Esophagus squamous epithelium (tissue), 5 donors: ENCODE results near the gene VGLL4. TPM values are rescaled to one million over a fixed set of nuclear protein-coding genes. Genes with fewer than 3 reads are reported as not detected.

Experiments
- DNase-seq: peaks from one replicate; lab custom pipeline; 2025; lab: John Stamatoyannopoulos, UW
- H3K27ac ChIP-seq, 4 donors: fragments of 200-600 bp; sonication (generic); one replicate each; pipeline ENCODE4 v1.5.1; 2016 to 2019; ENCODE audit warnings: mild to moderate bottlenecking in 1 of 4
- H3K27me3 ChIP-seq, 4 donors: fragments of 200-600 bp; sonication (generic); 1 replicate in 3 of 4; 2 replicates in 1 of 4; pipeline versions ENCODE4 v1.5.1 to v1.6.0; 2017 to 2021; ENCODE audit warnings: antibody characterized with exemption in 1 of 4
- H3K36me3 ChIP-seq, 3 donors: fragments of 200-600 bp; sonication (generic); one replicate each; pipeline ENCODE4 v1.5.1; 2016 to 2019
- H3K4me1 ChIP-seq, 3 donors: fragments of 200-600 bp; sonication (generic); one replicate each; pipeline ENCODE4 v1.5.1; 2017 to 2019
- H3K4me3 ChIP-seq, 4 donors: fragments of 200-600 bp; sonication (generic); 1 replicate in 3 of 4; 2 replicates in 1 of 4; pipeline ENCODE4 v1.5.1; 2016 to 2019; ENCODE audit warnings: mild to moderate bottlenecking in 2 of 4, moderate library complexity in 1 of 4
- H3K9me3 ChIP-seq, 3 donors: fragments of 200-600 bp; sonication (generic); one replicate each; pipeline ENCODE4 v1.5.1; 2016 to 2019
- POLR2A ChIP-seq, 4 donors: fragments of 450-650 bp; IDR thresholded peaks; one replicate each; pipeline ENCODE4 v1.6.1; 2017; ENCODE audit warnings: antibody characterized with exemption in 4 of 4, mild to moderate bottlenecking in 4 of 4, moderate library complexity in 3 of 4
- WGBS, 2 donors: methylation state at CpG; one replicate each; pipeline ENCODE4 v1.1.5; 2018; 5-methylcytosine and 5-hydroxymethylcytosine counted together
- intact Hi-C: fragments of 100-400 bp; cut with DNase I; formaldehyde crosslinking; loops from one replicate; pipeline ENCODE4 v1.15.0; 2022
- total RNA-seq, 4 donors: library from RNA; depleted of rRNA; stranded (reverse); fragments of >200 nt; gene quantifications; one replicate each; pipeline ENCODE4 v1.1.0, GENCODE V29; 2016
- TF ChIP-seq, protein P1 (sequence below), 6 experiments: fragments of 450-650 bp in 4 of 6; fragments of 200-600 bp in 2 of 6; sonication (generic) in 2 of 6; IDR thresholded peaks; one replicate each; pipeline ENCODE4 v1.5.1; 2016 to 2019; ENCODE audit warnings: antibody characterized with exemption in 6 of 6, mild to moderate bottlenecking in 4 of 6, moderate library complexity in 4 of 6
- donor health status: DM: yes; HTN: yes; CAD: no.

VGLL4 gene
- total RNA-seq, 4 donors from 2014 or later, result 31.8 to 50.0 (median 44.5) TPM

DNA sequence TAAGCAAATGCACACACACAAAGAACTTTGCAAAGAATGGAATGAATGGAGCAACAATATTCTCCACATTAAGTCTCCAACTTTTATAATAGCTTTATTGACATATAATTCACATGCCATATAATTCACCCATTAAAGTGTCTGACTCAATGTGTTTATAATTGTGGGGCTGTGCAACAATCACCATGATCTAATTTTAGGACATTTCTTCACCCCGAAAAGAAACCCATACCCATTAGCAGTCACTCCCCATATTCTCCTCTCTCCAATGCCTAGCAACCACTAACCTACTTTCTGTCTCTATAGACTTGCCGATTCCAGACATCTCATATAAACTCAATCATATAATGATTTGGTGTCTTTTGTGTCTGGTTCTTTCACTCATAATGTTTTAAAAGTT, 22.6 kb downstream of the VGLL4 start:
- H3K4me1 ChIP-seq, result peaks cover 0 to 81% (median 14%) of the 10 kb centered on the region in 3 donors
- no peak for DNase-seq
- intact Hi-C loops, result no loop called here
- TF ChIP-seq POLR2A (IDR thresholded peaks at IDR 0.05), result no peak
- TF ChIP-seq, protein P1, sequence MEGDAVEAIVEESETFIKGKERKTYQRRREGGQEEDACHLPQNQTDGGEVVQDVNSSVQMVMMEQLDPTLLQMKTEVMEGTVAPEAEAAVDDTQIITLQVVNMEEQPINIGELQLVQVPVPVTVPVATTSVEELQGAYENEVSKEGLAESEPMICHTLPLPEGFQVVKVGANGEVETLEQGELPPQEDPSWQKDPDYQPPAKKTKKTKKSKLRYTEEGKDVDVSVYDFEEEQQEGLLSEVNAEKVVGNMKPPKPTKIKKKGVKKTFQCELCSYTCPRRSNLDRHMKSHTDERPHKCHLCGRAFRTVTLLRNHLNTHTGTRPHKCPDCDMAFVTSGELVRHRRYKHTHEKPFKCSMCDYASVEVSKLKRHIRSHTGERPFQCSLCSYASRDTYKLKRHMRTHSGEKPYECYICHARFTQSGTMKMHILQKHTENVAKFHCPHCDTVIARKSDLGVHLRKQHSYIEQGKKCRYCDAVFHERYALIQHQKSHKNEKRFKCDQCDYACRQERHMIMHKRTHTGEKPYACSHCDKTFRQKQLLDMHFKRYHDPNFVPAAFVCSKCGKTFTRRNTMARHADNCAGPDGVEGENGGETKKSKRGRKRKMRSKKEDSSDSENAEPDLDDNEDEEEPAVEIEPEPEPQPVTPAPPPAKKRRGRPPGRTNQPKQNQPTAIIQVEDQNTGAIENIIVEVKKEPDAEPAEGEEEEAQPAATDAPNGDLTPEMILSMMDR (IDR thresholded peaks at IDR 0.05), result no peak
- no peak overlapping the region for H3K27ac ChIP-seq
- no peak overlapping the region for H3K4me3 ChIP-seq
- H3K27me3 ChIP-seq, result no peaks in the 10 kb centered on the region
- no peaks in the 10 kb centered on the region for H3K9me3 ChIP-seq
- WGBS, 2 donors, result 77 to 88% methylated on average over 2 of the region's 2 CpGs
- H3K36me3 ChIP-seq, result no peaks in the 10 kb centered on the region

DNA sequence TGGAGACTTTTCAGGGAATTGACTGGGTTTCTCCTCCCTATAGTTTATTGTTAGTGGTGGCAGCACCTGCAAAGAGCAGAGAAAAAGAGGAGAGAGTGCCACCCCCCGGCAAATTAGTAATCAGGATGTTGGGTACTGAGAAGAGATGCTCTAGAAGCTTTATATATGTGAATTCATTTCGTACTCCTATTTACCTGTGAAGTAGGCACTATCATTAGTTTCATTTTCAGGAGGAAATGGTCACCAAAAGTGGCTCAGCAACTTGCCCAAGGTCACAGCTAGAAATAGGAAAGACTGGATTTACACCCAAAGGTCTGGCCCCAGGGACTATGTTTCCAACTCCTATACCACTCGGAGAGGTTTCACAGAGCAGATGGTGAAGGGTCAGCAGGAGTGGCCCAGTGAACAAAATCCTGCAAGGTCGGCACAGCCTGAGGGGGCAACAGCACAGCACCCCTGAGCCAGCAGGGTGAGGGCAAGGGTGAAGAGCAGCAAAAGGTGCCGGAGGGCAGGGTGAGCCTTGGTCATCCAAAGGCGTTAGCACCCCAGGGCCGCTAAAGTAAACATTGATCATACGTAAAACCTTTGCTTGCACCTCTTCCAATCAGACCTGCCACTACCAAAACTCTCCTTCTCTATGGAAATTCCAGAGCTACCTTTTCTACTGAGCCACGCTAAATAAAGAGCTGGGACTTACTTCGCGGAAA, 23.6 kb downstream of the VGLL4 start:
- TF ChIP-seq, protein P1 (IDR thresholded peaks at IDR 0.05), result no peak
- TF ChIP-seq POLR2A (IDR thresholded peaks at IDR 0.05), result no peak
- 74 to 81% methylated on average over 7 to 11 of the region's 11 CpGs for WGBS, 2 donors
- no peaks in the 10 kb centered on the region for H3K9me3 ChIP-seq
- no peak for DNase-seq
- intact Hi-C loops, result no loop called here
- H3K27me3 ChIP-seq, result no peaks in the 10 kb centered on the region
- no peaks in the 10 kb centered on the region for H3K36me3 ChIP-seq
- no peak overlapping the region for H3K4me3 ChIP-seq
- H3K27ac ChIP-seq, result no peak overlapping the region
- peaks cover 0 to 81% (median 13%) of the 10 kb centered on the region in 3 donors for H3K4me1 ChIP-seq

DNA sequence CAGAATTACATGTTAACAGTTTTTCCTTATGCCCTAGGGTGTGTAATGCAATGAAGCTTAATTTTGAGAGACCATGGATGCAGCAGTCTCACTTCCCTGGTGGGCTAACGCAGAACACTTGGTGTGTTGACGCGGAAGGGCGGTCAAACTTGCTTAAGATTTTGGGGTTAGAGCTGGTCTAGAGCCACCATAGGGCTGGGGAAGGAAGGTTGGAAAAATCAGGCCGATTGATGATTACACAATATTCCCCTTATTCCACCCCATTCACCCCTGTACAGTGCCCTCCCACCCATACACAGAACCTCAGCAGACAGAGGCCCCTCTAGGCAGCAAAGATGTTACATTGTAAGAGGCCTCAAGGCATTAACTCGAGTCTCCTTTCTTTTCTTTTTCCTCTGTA, 24.3 kb downstream of the VGLL4 start:
- intact Hi-C loops, result no loop called here
- no peak for DNase-seq
- 75 to 86% methylated on average over 6 of the region's 6 CpGs for WGBS, 2 donors
- TF ChIP-seq, protein P1 (IDR thresholded peaks at IDR 0.05), result no peak
- TF ChIP-seq POLR2A (IDR thresholded peaks at IDR 0.05), result no peak
- Histone ChIP-seq H3K36me3 (no peaks in the 10 kb centered on the region), H3K27me3 (no peaks in the 10 kb centered on the region), H3K4me1 (peaks cover 0 to 75% (median 7%) of the 10 kb centered on the region in 3 donors), H3K9me3 (no peaks in the 10 kb centered on the region), H3K4me3 (no peak overlapping the region), H3K27ac (no peak overlapping the region)

DNA sequence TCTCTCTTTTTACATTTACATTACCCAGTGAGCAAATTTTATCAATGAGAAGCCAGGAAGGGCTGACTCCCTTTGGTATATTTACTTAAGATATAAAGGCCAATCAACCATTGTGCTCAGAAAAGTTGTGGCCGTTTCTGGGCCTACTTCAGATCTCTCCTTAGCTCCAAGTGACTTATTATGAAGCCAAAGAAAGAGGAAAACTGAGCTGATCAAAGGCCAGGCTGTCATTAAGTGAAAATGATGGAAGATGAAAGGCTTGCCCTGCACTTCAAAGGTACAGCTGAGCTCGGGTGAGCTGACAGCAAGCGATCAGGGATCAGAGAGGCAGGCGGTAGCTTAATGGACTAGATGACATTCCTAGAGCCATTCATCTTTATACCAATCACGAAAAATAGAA, 24.8 kb downstream of the VGLL4 start:
- WGBS, 2 donors, result 44 to 58% methylated on average over 5 of the region's 5 CpGs
- H3K27ac ChIP-seq, result no peak overlapping the region

DNA sequence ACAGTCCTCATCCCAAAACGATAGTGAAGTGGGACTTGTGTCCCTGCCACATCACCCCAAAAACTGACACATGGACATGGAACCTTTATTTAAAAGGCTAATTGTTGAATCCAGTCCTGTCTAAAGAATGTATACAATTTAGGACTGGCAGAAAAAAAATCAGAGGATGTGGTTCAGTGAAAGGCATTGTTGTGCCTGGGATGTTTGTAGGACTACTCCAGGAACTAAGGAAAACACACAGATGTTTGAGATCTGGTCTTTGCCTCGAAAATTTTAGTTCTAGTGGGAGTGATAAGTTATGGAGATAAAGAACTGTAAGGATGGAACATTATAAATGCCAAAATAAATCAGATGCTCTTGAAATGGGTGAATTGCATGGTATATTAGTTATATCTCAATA, 27.2 kb downstream of the VGLL4 start:
- WGBS, 2 donors, result 51 to 60% methylated on average over 2 of the region's 2 CpGs
- Histone ChIP-seq H3K36me3 (no peaks in the 10 kb centered on the region), H3K4me1 (peaks cover 0 to 81% (median 13%) of the 10 kb centered on the region in 3 donors), H3K4me3 (no peak overlapping the region), H3K9me3 (no peaks in the 10 kb centered on the region), H3K27me3 (no peaks in the 10 kb centered on the region), H3K27ac (no peak overlapping the region)
- intact Hi-C loops, result no loop called here
- TF ChIP-seq, protein P1 (IDR thresholded peaks at IDR 0.05), result no peak
- no peak for TF ChIP-seq POLR2A (IDR thresholded peaks at IDR 0.05)
- DNase-seq, result no peak

More for the DNA sequence above, 24.8 kb downstream of the VGLL4 start:
- no peak for DNase-seq
- Histone ChIP-seq H3K4me3 (no peak overlapping the region), H3K27me3 (no peaks in the 10 kb centered on the region), H3K9me3 (no peaks in the 10 kb centered on the region), H3K36me3 (no peaks in the 10 kb centered on the region), H3K4me1 (peaks cover 0 to 75% (median 6%) of the 10 kb centered on the region in 3 donors)
- TF ChIP-seq, protein P1 (IDR thresholded peaks at IDR 0.05), result no peak
- no peak for TF ChIP-seq POLR2A (IDR thresholded peaks at IDR 0.05)
- intact Hi-C loops, result no loop called here
